NB4 (cell line): Measurements from ENCODE around the gene ZNF14.

ENCODE experiments used
- POLR2A ChIP-seq: IDR thresholded peaks from 2 replicates; pipeline ENCODE4 v1.6.1; 2011; ENCODE audit warnings: mild to moderate bottlenecking; ENCODE audit not compliant: insufficient read length; ENCODE audit errors: extremely low read depth
- TF ChIP-seq, protein P1 (sequence below): IDR thresholded peaks from one replicate; pipeline ENCODE4 v1.5.1; 2012; ENCODE audit warnings: low read depth, low read length

- TF ChIP-seq, protein P1, sequence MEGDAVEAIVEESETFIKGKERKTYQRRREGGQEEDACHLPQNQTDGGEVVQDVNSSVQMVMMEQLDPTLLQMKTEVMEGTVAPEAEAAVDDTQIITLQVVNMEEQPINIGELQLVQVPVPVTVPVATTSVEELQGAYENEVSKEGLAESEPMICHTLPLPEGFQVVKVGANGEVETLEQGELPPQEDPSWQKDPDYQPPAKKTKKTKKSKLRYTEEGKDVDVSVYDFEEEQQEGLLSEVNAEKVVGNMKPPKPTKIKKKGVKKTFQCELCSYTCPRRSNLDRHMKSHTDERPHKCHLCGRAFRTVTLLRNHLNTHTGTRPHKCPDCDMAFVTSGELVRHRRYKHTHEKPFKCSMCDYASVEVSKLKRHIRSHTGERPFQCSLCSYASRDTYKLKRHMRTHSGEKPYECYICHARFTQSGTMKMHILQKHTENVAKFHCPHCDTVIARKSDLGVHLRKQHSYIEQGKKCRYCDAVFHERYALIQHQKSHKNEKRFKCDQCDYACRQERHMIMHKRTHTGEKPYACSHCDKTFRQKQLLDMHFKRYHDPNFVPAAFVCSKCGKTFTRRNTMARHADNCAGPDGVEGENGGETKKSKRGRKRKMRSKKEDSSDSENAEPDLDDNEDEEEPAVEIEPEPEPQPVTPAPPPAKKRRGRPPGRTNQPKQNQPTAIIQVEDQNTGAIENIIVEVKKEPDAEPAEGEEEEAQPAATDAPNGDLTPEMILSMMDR: no peak
- TF ChIP-seq POLR2A: no peak
These were observed 35.3 kb downstream of the ZNF14 start for GRCh38 chr19:19697589-19697988.
